Esophagus muscularis mucosa (tissue), 3 donors: ENCODE measurements around the gene TPGS2.

Experiments
- CTCF ChIP-seq, 3 experiments: fragments of 200-600 bp in 2 of 3; fragments of 450-650 bp in 1 of 3; sonication (generic) in 2 of 3; IDR thresholded peaks; one replicate each; pipeline ENCODE4 v1.5.1; 2017 to 2019; ENCODE audit warnings: antibody characterized with exemption in 3 of 3, mild to moderate bottlenecking in 2 of 3, moderate library complexity in 1 of 3
- POLR2A ChIP-seq: fragments of 450-650 bp; IDR thresholded peaks from one replicate; pipeline ENCODE4 v1.6.1; 2017; ENCODE audit warnings: antibody characterized with exemption, moderate library complexity, mild to moderate bottlenecking, low read depth
- POLR2AphosphoS5 ChIP-seq, 2 donors: sonication (generic); formaldehyde crosslinking; IDR thresholded peaks; one replicate each; pipeline ENCODE4 v1.6.1; 2017; ENCODE audit warnings: antibody characterized with exemption in 2 of 2

DNA sequence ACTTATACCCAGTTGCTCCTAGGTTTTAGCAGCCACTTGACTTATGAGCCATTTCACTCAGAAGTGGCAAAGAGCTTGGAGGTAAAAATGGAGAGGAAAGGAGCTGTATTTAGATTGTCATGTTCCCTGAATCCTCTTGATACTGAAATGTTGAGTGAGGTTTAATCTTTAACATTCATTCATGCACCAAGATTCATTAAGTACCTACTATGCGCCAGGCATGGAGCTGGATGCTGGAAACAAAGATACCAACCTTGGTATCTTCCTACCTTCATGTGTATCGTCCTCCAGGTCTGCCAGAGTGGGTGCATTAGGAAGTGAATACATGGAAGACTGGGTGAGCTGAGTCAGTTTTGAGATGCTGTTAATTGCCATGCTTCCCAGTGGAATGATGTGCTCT lies 23.7 kb downstream of the TPGS2 start:
- no peak for TF ChIP-seq CTCF (IDR thresholded peaks at IDR 0.05)
- TF ChIP-seq POLR2A: no peak
- TF ChIP-seq POLR2AphosphoS5 (IDR thresholded peaks at IDR 0.05): no peak
